ENCODE data around the gene PLCB2. TPM values are rescaled to one million over a fixed set of nuclear protein-coding genes. Genes with fewer than 3 reads are reported as not detected.

The PLCB2 gene
- total RNA-seq, 1 donor from 2014 or later = not detected

DNA sequence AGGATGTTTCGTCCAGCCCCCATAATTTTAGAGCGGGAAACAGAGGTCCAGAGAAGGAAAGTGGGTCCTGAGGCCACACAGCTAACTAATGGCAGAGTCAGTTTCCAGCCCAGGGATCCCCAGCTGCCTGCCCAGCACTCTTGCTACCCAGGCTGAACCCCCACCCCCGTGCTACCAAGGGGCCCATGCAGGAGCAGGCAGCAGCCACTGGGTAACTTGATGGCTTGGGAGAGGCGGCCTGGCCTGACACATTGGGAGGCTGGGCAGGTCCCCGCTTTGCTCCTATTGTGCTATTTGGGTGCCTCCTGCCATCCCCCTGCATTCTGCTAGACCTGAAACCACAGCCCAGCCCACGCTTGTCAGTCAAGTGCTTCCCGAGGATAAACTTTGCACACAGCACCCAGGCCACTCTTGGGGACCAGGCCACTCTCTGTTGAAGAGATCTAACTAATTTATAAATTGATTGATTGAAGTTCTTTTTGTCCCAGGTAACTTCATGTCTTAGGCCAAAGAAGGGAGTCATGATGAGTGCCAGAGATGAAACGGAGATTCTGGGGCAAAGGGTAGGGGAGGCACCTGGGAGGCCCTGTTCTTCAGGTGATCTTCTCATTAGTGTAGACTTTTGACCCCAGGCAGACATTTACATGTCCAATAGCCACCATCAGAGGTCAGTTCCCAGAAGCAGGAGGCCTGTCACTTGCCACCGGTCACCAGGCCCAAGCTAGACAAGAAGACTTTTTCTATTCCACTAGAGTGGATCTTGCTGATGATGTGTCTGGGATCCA lies 61.9 kb downstream of the PLCB2 start:
- Histone ChIP-seq H3K4me3 (ENCODE audit: low read depth, low read length) (no peak overlapping the region), H3K36me3 (ENCODE audit: control insufficient read depth, insufficient read depth, low read length) (peaks cover 10% of the 10 kb centered on the region), H3K27me3 (ENCODE audit: control insufficient read depth, insufficient read depth, low read length) (no peaks in the 10 kb centered on the region)
- TF ChIP-seq, protein P1, sequence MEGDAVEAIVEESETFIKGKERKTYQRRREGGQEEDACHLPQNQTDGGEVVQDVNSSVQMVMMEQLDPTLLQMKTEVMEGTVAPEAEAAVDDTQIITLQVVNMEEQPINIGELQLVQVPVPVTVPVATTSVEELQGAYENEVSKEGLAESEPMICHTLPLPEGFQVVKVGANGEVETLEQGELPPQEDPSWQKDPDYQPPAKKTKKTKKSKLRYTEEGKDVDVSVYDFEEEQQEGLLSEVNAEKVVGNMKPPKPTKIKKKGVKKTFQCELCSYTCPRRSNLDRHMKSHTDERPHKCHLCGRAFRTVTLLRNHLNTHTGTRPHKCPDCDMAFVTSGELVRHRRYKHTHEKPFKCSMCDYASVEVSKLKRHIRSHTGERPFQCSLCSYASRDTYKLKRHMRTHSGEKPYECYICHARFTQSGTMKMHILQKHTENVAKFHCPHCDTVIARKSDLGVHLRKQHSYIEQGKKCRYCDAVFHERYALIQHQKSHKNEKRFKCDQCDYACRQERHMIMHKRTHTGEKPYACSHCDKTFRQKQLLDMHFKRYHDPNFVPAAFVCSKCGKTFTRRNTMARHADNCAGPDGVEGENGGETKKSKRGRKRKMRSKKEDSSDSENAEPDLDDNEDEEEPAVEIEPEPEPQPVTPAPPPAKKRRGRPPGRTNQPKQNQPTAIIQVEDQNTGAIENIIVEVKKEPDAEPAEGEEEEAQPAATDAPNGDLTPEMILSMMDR (IDR thresholded peaks at IDR 0.05; ENCODE audit: insufficient read depth, low read length, severe bottlenecking) = no peak
- no peak for FAIRE-seq
- no peak for DNase-seq (ENCODE audit: low read depth)

DNA sequence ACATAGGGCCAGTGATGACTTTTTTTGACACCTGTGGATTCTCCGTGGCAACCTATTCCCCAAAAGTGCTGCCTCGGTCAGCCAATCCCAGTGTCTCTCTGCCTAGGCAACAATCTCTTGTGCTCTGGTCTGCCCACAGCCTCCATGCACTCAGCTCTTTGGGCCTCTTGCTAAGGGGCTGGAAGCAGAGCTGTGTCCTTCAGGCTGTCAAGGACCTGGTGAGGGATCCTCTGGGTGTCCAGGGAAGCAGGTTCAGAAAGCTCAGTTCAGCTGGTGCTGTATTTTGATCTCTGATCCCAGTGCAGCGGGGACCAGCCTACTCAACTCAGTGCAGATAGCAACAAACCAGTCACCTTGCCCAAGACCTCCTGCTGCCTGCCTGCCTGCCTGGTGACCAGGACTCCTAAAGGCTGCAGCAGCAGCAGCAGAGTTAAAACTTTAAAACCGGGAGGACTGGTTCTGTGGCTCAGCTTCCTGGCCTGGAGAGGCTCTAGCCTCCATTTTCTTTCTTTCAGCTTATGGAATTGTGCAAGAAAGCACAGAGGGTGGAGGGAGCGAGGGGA lies 62.7 kb downstream of the PLCB2 start:
- FAIRE-seq (peak; percentile 60), DNase-seq (ENCODE audit: low read depth) (peak; percentile 85)
- TF ChIP-seq, protein P1 (IDR thresholded peaks at IDR 0.05; ENCODE audit: insufficient read depth, low read length, severe bottlenecking) = no peak
- Histone ChIP-seq H3K36me3 (ENCODE audit: control insufficient read depth, insufficient read depth, low read length) (peaks cover 10% of the 10 kb centered on the region), H3K27me3 (ENCODE audit: control insufficient read depth, insufficient read depth, low read length) (no peaks in the 10 kb centered on the region), H3K4me3 (ENCODE audit: low read depth, low read length) (no peak overlapping the region)

DNA sequence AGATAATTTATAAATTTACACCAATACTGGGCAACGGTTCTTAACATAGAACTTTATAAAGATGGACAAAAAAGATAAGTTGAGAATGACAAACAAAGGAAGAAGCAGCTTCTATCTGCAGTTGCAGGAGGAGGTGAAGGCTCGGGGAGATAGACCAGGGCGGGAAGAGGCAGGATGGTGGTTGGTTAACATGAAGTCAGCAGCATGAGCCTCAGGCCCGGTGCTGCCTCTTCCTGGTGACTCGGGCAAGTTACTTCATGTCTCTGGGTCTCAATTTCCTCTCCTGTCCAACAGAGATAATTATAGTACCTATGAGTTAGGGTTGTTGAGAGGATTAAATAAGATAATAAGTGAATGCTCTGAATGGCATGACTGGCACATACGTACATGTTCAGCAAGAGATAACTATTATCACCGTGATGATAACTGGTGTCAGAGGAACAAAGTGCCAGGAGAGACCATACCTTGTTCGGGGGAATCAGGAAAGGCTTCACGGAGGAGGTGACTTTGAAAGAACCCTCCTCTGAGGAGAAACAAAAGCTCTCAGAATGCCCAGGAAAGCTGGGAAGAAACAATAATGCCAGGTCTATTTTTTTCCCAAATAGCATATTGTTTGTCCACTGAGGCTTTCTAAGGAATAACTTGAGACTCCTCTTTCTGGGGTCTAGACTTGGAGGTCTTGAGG lies 64.5 kb downstream of the PLCB2 start:
- Histone ChIP-seq H3K4me3 (ENCODE audit: low read depth, low read length) (no peak overlapping the region), H3K36me3 (ENCODE audit: control insufficient read depth, insufficient read depth, low read length) (peaks cover 10% of the 10 kb centered on the region), H3K27me3 (ENCODE audit: control insufficient read depth, insufficient read depth, low read length) (no peaks in the 10 kb centered on the region)
- peak; percentile 47 for FAIRE-seq
- peak; percentile 82 for DNase-seq (ENCODE audit: low read depth)
- TF ChIP-seq, protein P1 (IDR thresholded peaks at IDR 0.05; ENCODE audit: insufficient read depth, low read length, severe bottlenecking) = no peak

DNA sequence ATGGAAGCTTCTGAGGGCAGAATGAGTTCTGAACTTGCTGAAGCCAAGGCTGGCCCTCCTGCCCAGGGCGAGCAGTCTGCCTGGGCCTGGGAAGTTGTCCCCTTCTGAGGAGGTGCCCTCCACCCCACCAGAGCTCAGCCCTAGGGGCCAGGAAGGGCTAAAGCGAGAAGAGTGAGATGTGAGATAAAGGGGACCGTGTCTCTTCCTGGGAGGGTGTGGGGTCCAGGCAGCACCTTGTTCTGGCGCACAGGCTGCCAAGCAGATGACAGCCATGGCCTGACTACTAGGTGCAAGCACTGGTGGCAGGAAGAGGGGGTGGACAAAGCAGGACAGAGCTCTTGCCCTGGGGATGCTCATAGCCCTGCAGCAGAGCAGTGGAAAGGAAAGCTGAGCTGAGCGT lies 65.1 kb downstream of the PLCB2 start:
- Histone ChIP-seq H3K36me3 (ENCODE audit: control insufficient read depth, insufficient read depth, low read length) (peaks cover 8% of the 10 kb centered on the region), H3K27me3 (ENCODE audit: control insufficient read depth, insufficient read depth, low read length) (no peaks in the 10 kb centered on the region), H3K4me3 (ENCODE audit: low read depth, low read length) (no peak overlapping the region)
- TF ChIP-seq, protein P1 (IDR thresholded peaks at IDR 0.05; ENCODE audit: insufficient read depth, low read length, severe bottlenecking) = no peak
- FAIRE-seq = no peak
- DNase-seq (ENCODE audit: low read depth) = no peak

DNA sequence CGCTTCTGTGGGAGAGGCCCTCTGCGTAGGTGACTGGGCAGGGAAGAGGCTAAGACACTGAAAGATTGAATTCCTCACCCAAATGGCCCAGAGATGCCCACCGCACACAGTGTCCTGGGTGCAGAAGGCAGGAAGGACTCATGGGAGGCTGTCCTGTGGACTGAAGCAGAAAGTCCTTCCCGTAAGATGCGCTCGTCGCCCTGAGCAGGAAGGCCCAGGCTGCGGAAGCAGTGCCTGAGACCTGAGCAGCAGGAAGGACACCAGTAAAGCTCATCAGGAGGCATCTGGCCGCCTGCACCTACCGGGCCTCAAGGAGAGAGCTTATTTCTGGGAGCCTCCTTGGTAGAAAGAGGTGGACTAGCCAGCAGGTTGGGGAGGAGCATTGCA lies 65.5 kb downstream of the PLCB2 start:
- FAIRE-seq (no peak), DNase-seq (ENCODE audit: low read depth) (no peak)
- no peaks in the 10 kb centered on the region for H3K27me3 ChIP-seq (ENCODE audit: control insufficient read depth, insufficient read depth, low read length)
- no peak overlapping the region for H3K4me3 ChIP-seq (ENCODE audit: low read depth, low read length)
- TF ChIP-seq, protein P1 (IDR thresholded peaks at IDR 0.05; ENCODE audit: insufficient read depth, low read length, severe bottlenecking) = no peak
- peaks cover 8% of the 10 kb centered on the region for H3K36me3 ChIP-seq (ENCODE audit: control insufficient read depth, insufficient read depth, low read length)
